H1 (cell line): ENCODE results near the gene CRYGS.

Experiments used
- CTBP2 ChIP-seq: IDR thresholded peaks from 2 replicates; pipeline ENCODE4 v1.7.0; 2011; ENCODE audit warnings: borderline replicate concordance, mild to moderate bottlenecking, moderate library complexity, mixed read lengths, low read length; ENCODE audit not compliant: insufficient read depth, insufficient read length
- EZH2 ChIP-seq: fragments of 200-600 bp; sonication (generic); IDR thresholded peaks from 2 replicates; pipeline ENCODE4 v1.7.1; 2012; ENCODE audit warnings: low read depth, mild to moderate bottlenecking, moderate library complexity, low read length, inconsistent platforms; ENCODE audit not compliant: severe bottlenecking
- HDAC6 ChIP-seq: IDR thresholded peaks from one replicate; pipeline ENCODE4 v1.7.1; 2012; ENCODE audit warnings: low read depth, mild to moderate bottlenecking, inconsistent platforms, low read length, moderate library complexity
- JUND ChIP-seq: IDR thresholded peaks from 2 replicates; pipeline ENCODE4 v1.6.1; 2011; ENCODE audit warnings: mild to moderate bottlenecking, improper control_type of control experiment, low read length
- POLR2A ChIP-seq, 2 experiments: IDR thresholded peaks; 1 replicate in 1 of 2; 2 replicates in 1 of 2; pipeline ENCODE4 v1.6.1; 2011; ENCODE audit warnings: low read depth in 2 of 2, low read length in 2 of 2, mild to moderate bottlenecking in 2 of 2; ENCODE audit errors: control extremely low read depth in 1 of 2
- TEAD4 ChIP-seq: IDR thresholded peaks from 2 replicates; pipeline ENCODE4 v1.6.1; 2012; ENCODE audit warnings: low read depth, low read length, inconsistent platforms, mixed read lengths
- TF ChIP-seq, protein P1 (sequence below), 3 experiments: IDR thresholded peaks; 1 replicate in 2 of 3; 2 replicates in 1 of 3; pipeline versions ENCODE4 v1.5.1 to v1.6.1; 2011; ENCODE audit warnings: low read length in 3 of 3, mild to moderate bottlenecking in 3 of 3, inconsistent platforms in 2 of 3, low read depth in 1 of 3, moderate library complexity in 1 of 3; ENCODE audit not compliant: insufficient read depth in 1 of 3; ENCODE audit errors: control extremely low read depth in 1 of 3

DNA sequence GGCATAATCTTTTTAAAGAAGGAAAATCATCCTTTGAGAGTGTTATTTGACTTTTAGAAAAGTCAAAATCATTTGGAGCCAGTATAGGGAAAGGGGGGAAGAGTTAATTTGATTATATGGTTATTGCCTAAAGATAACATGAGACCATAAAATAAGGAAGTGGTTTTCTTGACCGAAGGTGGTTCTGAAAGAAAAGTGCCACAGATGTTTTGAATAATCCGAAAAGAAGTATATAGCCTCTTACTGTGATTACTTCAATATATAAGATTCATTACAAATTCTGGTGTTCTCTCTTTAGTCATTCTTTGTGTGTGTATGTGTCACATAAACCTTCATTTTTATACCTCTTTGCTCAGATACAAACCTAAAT, 27.4 kb upstream of the CRYGS start:
- no peak for TF ChIP-seq EZH2
- TF ChIP-seq, protein P1, sequence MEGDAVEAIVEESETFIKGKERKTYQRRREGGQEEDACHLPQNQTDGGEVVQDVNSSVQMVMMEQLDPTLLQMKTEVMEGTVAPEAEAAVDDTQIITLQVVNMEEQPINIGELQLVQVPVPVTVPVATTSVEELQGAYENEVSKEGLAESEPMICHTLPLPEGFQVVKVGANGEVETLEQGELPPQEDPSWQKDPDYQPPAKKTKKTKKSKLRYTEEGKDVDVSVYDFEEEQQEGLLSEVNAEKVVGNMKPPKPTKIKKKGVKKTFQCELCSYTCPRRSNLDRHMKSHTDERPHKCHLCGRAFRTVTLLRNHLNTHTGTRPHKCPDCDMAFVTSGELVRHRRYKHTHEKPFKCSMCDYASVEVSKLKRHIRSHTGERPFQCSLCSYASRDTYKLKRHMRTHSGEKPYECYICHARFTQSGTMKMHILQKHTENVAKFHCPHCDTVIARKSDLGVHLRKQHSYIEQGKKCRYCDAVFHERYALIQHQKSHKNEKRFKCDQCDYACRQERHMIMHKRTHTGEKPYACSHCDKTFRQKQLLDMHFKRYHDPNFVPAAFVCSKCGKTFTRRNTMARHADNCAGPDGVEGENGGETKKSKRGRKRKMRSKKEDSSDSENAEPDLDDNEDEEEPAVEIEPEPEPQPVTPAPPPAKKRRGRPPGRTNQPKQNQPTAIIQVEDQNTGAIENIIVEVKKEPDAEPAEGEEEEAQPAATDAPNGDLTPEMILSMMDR (IDR thresholded peaks at IDR 0.05; ENCODE audit: control extremely low read depth in 1 of 3, insufficient read depth in 1 of 3, low read depth in 1 of 3, low read length in 3 of 3), result no peak
- no peak for TF ChIP-seq CTBP2
- no peak for TF ChIP-seq HDAC6
- TF ChIP-seq POLR2A (IDR thresholded peaks at IDR 0.05; ENCODE audit: control extremely low read depth in 1 of 2, low read depth in 2 of 2, low read length in 2 of 2), result no peak
- TF ChIP-seq JUND, result no peak
- TF ChIP-seq TEAD4, result no peak
